ENCODE results near the gene EGFR.

Gene EGFR

DNA sequence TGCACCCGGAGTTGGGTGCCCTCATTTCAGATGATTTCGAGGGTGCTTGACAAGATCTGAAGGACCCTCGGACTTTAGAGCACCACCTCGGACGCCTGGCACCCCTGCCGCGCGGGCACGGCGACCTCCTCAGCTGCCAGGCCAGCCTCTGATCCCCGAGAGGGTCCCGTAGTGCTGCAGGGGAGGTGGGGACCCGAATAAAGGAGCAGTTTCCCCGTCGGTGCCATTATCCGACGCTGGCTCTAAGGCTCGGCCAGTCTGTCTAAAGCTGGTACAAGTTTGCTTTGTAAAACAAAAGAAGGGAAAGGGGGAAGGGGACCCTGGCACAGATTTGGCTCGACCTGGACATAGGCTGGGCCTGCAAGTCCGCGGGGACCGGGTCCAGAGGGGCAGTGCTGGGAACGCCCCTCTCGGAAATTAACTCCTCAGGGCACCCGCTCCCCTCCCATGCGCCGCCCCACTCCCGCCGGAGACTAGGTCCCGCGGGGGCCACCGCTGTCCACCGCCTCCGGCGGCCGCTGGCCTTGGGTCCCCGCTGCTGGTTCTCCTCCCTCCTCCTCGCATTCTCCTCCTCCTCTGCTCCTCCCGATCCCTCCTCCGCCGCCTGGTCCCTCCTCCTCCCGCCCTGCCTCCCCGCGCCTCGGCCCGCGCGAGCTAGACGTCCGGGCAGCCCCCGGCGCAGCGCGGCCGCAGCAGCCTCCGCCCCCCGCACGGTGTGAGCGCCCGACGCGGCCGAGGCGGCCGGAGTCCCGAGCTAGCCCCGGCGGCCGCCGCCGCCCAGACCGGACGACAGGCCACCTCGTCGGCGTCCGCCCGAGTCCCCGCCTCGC is at the start of gene EGFR:
Gene EGFR, plus strand, starts transcription at position 657 of the 830 bp plus-strand sequence. CDS start 261 bp downstream, outside the sequence.
- no peak for DNase-seq (ENCODE audit: low read depth)

- DNase-seq (ENCODE audit: low read depth) = no peak
Observed at GRCh38 chr7:54969208-54969967, 49.4 kb upstream of the EGFR start.

GRCh38 chr7:54972733-54973294 is 46.0 kb upstream of the EGFR start:
- no peak for DNase-seq (ENCODE audit: low read depth)

GRCh38 chr7:54978364-54979116 is 40.3 kb upstream of the EGFR start:
- DNase-seq (ENCODE audit: low read depth) = no peak

- DNase-seq (ENCODE audit: low read depth) = no peak
Observed at GRCh38 chr7:54980521-54980920, 38.3 kb upstream of the EGFR start.

GRCh38 chr7:54981913-54982312 is 36.9 kb upstream of the EGFR start:
- DNase-seq (ENCODE audit: low read depth) = no peak

GRCh38 chr7:54985426-54986330 is 33.1 kb upstream of the EGFR start:
- DNase-seq (ENCODE audit: low read depth) = peak; percentile 72

- DNase-seq (ENCODE audit: low read depth) = no peak
Observed at GRCh38 chr7:54986716-54987115, 32.1 kb upstream of the EGFR start.

DNA sequence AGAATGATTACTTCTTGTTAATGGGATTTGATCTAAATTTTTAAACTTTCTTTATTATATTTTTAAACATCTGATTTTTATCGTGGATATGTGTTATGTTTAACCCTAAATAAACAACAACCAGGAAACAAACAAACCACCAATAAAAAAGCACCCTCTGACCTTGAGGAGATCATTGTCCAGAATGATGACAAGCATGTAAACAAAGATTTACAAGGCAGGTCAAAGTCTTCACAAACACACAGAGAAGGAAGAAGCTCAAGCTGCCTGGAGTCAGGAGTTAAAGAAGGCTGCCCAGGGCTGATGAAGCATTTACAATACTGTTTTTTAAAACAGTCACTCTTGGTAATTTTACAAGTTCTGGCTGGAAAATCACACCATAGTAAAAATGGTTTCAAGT is 31.0 kb upstream of the EGFR start:
- DNase-seq (ENCODE audit: low read depth) = no peak

- DNase-seq (ENCODE audit: low read depth) = no peak
Observed at GRCh38 chr7:54988516-54988915, 30.3 kb upstream of the EGFR start.

DNA sequence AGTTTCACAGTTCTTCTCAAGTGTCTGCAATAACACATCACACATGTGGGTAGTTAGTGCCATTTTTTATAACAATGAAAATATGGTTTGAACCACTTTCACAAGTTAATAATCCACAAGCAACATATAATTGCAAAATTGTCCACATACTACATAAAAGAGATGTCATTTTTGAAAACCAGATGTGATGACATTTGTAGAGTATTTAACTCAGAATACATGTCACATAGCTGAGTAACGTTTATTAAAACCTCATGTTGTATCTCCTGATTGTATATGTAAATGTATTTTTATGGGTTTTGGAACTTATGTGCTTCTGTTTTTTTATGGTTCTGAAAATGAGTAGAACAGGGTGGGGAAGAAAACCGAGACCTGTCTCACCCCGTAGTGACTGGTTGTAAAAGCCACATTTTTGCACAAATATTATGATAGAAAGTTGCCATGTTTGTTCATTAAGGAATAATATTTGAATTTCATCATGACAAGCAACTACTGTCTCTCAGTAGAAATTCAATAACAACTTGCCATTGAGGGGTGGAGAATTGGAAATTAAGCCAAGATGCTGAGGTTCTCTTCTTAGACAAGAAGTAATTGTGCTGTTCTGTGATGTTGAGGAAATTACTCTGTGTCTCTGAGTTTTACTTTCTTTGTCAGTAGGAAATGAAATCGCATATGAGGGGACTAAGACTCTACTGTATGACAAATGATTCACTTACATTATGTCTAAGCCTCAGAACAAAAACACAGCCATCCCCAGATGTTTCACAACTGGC is 29.2 kb upstream of the EGFR start:
- no peak for DNase-seq (ENCODE audit: low read depth)

- no peak for DNase-seq (ENCODE audit: low read depth)
Observed at GRCh38 chr7:54991341-54991740, 27.5 kb upstream of the EGFR start.

DNA sequence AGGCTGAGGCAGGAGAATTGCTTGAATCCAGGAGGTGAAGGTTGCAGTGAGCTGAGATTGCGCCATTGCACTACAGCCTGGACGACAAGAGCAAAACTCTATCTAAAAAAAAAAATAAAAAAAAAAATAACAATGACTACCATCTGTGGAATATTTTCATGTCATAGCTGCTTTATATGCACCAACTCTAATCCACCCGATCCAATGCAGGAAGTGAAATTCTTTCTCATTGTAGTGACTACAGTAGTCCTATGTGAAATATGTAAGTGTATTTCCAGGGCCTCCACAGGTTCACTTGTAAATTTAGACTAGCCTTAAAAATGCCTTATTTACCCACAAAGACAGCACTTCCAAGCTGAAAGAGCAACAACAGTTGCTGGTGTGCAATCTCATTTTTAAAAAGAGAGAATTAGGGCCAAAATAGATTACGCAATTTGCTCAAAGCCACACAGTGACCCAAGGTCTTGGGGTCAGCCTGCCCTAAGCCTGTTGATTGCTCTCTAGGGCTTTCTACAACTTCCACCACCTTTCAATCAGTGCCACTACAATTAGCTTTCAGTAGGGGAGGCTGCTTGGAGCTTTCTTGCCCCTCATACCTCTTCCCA is 25.8 kb upstream of the EGFR start:
- DNase-seq (ENCODE audit: low read depth) = no peak

DNA sequence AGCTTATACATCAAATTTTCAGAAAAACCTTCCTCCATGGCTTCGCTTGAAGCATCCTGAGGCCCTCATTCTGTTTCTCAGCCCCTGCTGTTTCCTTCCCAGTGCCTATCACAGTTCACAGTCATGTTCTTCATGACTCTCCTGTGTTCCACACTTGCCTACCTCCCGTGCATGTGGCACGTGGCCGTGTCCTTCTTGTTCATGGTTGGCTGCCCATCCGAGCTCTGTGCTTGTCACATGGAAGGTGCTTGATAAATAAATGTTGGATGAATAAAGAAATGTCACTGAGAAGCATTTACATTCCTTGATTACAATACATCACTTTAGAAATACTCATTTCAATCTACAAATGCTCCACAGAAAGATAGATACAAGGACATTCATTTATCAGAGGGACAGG is 23.7 kb upstream of the EGFR start:
- DNase-seq (ENCODE audit: low read depth) = no peak

DNA sequence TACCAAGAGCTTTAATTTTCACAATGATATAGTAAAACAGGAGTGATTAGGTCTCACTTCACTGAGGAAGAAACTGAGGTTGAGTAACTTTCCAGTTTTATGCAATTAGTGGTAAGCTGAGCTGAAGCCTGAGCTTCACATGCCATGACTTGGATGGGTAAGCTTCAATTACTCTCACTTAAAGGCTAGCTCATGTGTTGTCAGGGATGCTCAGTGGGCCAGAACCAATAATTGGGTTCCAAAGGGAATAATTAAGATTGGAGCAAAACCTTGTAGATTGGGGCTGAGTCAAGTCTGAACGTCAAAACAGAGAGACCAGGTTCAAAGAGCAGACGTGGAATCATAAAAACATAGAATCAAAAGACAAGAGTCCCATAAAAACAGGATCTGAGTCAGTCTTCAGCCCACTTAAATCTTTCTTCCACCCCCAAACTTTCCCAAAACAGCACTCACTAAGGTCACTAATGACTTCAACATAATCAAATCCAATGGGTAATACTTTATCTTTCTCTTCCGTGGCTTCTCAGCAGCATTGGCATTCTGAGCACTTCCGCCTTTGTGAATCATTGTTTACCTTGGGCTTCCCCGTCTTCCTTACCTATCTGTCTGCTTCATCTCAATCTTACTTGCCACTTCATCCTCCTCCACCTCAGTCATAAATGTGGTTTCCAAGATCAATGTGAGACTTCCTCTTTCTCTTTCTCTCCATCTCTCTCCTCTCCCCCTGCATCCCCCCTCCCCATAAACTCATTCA is 23.0 kb upstream of the EGFR start:
- DNase-seq (ENCODE audit: low read depth) = peak; percentile 34

- DNase-seq (ENCODE audit: low read depth) = no peak
Observed at GRCh38 chr7:54996391-54996790, 22.4 kb upstream of the EGFR start.

- DNase-seq (ENCODE audit: low read depth) = no peak
Observed at GRCh38 chr7:55004579-55004978, 14.2 kb upstream of the EGFR start.

GRCh38 chr7:55005241-55005851 is 13.5 kb upstream of the EGFR start:
- no peak for DNase-seq (ENCODE audit: low read depth)

DNA sequence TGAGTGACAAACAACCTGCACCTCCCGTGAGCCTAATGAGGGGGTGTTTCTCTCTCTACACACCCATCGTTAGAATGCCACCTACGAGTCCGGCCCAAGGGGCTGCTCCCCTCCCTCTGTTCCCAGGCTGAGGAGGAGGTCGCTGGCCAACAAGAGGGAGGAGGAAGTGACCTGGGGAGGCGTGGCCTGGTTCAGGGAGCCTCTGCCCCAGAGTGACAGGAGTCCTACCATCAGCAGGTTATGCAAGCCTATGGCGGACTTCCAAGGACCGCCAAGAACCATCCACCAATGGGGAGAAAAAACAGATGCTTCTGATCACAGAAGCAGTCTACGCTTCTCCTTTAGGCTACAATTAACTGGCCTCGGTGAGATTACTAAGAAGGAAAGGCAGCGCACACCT is 12.3 kb upstream of the EGFR start:
- no peak for DNase-seq (ENCODE audit: low read depth)
